ENCODE measurements around the gene PLCD3. TPM values are rescaled to one million over a fixed set of nuclear protein-coding genes. Genes with fewer than 3 reads are reported as not detected.

The PLCD3 gene
- total RNA-seq, 1 experiment from 2014 or later = 88.5 TPM

GRCh38 chr17:45164734-45165269 is 32.5 kb upstream of the PLCD3 start:
- Mint-ChIP-seq H3K4me1 (ENCODE audit: low read depth, unreplicated experiment) (peaks cover 21% of the 10 kb centered on the region), H3K27me3 (ENCODE audit: insufficient read depth, unreplicated experiment) (no peaks in the 10 kb centered on the region), H3K9me3 (ENCODE audit: unreplicated experiment) (no peaks in the 10 kb centered on the region), H3K27ac (ENCODE audit: unreplicated experiment) (no peak overlapping the region), H3K4me3 (ENCODE audit: unreplicated experiment) (no peak overlapping the region), H3K36me3 (ENCODE audit: insufficient read depth, unreplicated experiment) (peaks cover 30% of the 10 kb centered on the region)
- CTCF ChIA-PET = interaction anchor here (0.8 to 1.2 kb wide), 2 partner anchors 15 to 30 kb away, joined by 3 to 4 read pairs; partner anchors contain the start of gene ACBD4
- intact Hi-C loops (cut with micrococcal nuclease; ENCODE audit: unreplicated experiment) = no loop called here
- POLR2A ChIA-PET = interaction anchor here (0.5 to 1.7 kb wide), 2 partner anchors 14 to 16 kb away, joined by 3 to 5 read pairs; partner anchors contain the start of gene HEXIM1
- peaks cover 24% of the 10 kb centered on the region for H3K4me1 ChIP-seq
- H3K9me3 ChIP-seq = no peaks in the 10 kb centered on the region
- TF ChIP-seq CTCF (IDR thresholded peaks at IDR 0.05; ENCODE audit: insufficient read depth in 1 of 2, low read depth in 1 of 2, low read length in 1 of 2, severe bottlenecking in 1 of 2, unreplicated experiment in 1 of 2) = no peak
- no TSS peak for BruUV-seq (replicated peaks)
- H3K4me3 ChIP-seq (ENCODE audit: low read depth, low read length) = no peak overlapping the region
- no peaks in the 10 kb centered on the region for H3K36me3 ChIP-seq (ENCODE audit: control insufficient read depth, insufficient read depth, low read length)
- no peaks in the 10 kb centered on the region for H3K27me3 ChIP-seq (replicated peaks; ENCODE audit: control insufficient read depth, insufficient read depth, low read length)
- no peak for DNase-seq

- Histone ChIP-seq H3K4me3 (ENCODE audit: low read depth, low read length) (peak overlapping the region; percentile 27), H3K9me3 (no peaks in the 10 kb centered on the region), H3K27me3 (replicated peaks; ENCODE audit: control insufficient read depth, insufficient read depth, low read length) (no peaks in the 10 kb centered on the region), H3K36me3 (ENCODE audit: control insufficient read depth, insufficient read depth, low read length) (no peaks in the 10 kb centered on the region), H3K4me1 (peaks cover 42% of the 10 kb centered on the region)
- TF ChIP-seq CTCF (IDR thresholded peaks at IDR 0.05; ENCODE audit: insufficient read depth in 1 of 2, low read depth in 1 of 2, low read length in 1 of 2, severe bottlenecking in 1 of 2, unreplicated experiment in 1 of 2) = no peak
- Mint-ChIP-seq H3K36me3 (ENCODE audit: insufficient read depth, unreplicated experiment) (peaks cover 42% of the 10 kb centered on the region), H3K4me3 (ENCODE audit: unreplicated experiment) (peak overlapping the region; percentile 77), H3K9me3 (ENCODE audit: unreplicated experiment) (no peaks in the 10 kb centered on the region), H3K27me3 (ENCODE audit: insufficient read depth, unreplicated experiment) (no peaks in the 10 kb centered on the region), H3K4me1 (ENCODE audit: low read depth, unreplicated experiment) (peaks cover 27% of the 10 kb centered on the region), H3K27ac (ENCODE audit: unreplicated experiment) (peak overlapping the region; percentile 99)
- BruUV-seq (replicated peaks) = no TSS peak
- no peak for DNase-seq
- ChIA-PET POLR2A (interaction anchor here (1.0 to 5.9 kb wide), 7 partner anchors 11 to 155 kb away, joined by 3 to 279 read pairs (median 22); partner anchors contain the start of genes ACBD4, HEXIM1 and MAP3K14), CTCF (interaction anchor here (1.1 to 4.8 kb wide), 8 partner anchors 10 to 39 kb away, joined by 3 to 158 read pairs (median 19); partner anchors contain the start of genes ACBD4 and HEXIM1)
- intact Hi-C loops (cut with micrococcal nuclease; ENCODE audit: unreplicated experiment) = no loop called here
These were observed 29.8 kb upstream of the PLCD3 start for GRCh38 chr17:45162025-45162687.

GRCh38 chr17:45161288-45162024 is 29.1 kb upstream of the PLCD3 start, which contains the start of gene HEXIM2:
TSS of gene HEXIM2 (plus strand) at chr17:45161875. CDS start at chr17:45162794, 919 bp downstream.
- TF ChIP-seq CTCF (IDR thresholded peaks at IDR 0.05; ENCODE audit: insufficient read depth in 1 of 2, low read depth in 1 of 2, low read length in 1 of 2, severe bottlenecking in 1 of 2, unreplicated experiment in 1 of 2) = no peak
- no peaks in the 10 kb centered on the region for H3K27me3 Mint-ChIP-seq (ENCODE audit: insufficient read depth, unreplicated experiment)
- peak; percentile 99 to 100 for DNase-seq
- Histone ChIP-seq H3K4me1 (peaks cover 43% of the 10 kb centered on the region), H3K27me3 (replicated peaks; ENCODE audit: control insufficient read depth, insufficient read depth, low read length) (no peaks in the 10 kb centered on the region), H3K36me3 (ENCODE audit: control insufficient read depth, insufficient read depth, low read length) (no peaks in the 10 kb centered on the region), H3K9me3 (no peaks in the 10 kb centered on the region), H3K4me3 (ENCODE audit: low read depth, low read length) (peak within 1 kb of the TSS; percentile 61)
- H3K4me1 Mint-ChIP-seq (ENCODE audit: low read depth, unreplicated experiment) = peaks cover 27% of the 10 kb centered on the region
- BruUV-seq (replicated peaks) = TSS peak; percentile 69
- intact Hi-C loops (cut with micrococcal nuclease; ENCODE audit: unreplicated experiment) = loop anchor here (1.0 kb wide), 5 partner anchors 10 to 36 kb away; partner anchors contain the start of genes ACBD4 and HEXIM1
- POLR2A ChIA-PET = interaction anchor here (0.5 to 5.9 kb wide), 12 partner anchors 11 to 573 kb away, joined by 3 to 279 read pairs (median 6); partner anchors contain the start of genes ACBD4, HEXIM1 and MAP3K14
- CTCF ChIA-PET = interaction anchor here (1.1 to 4.8 kb wide), 12 partner anchors 10 to 264 kb away, joined by 3 to 158 read pairs (median 6); partner anchors contain the start of genes ACBD4 and HEXIM1
- peaks cover 42% of the 10 kb centered on the region for H3K36me3 Mint-ChIP-seq (ENCODE audit: insufficient read depth, unreplicated experiment)
- peak within 1 kb of the TSS; percentile 99 for H3K27ac Mint-ChIP-seq (ENCODE audit: unreplicated experiment)
- peak within 1 kb of the TSS; percentile 77 for H3K4me3 Mint-ChIP-seq (ENCODE audit: unreplicated experiment)
- H3K9me3 Mint-ChIP-seq (ENCODE audit: unreplicated experiment) = no peaks in the 10 kb centered on the region
